Left renal cortex interstitium (tissue), 4 donors: ENCODE data around the gene USP38. TPM values are rescaled to one million over a fixed set of nuclear protein-coding genes. Genes with fewer than 3 reads are reported as not detected.
"Not testable (repeated sequence)": the region's sequence is repeated elsewhere in the genome, so short reads cannot be mapped to it uniquely, and the experiment has no call there.

Source experiments
- DNase-seq, 4 donors: peaks; one replicate each; pipeline ENCODE4 v3.0.0-alpha.2; 2013; ENCODE audit warnings: low read depth in 4 of 4, low spot score in 2 of 4, missing footprints in 1 of 4
- polyA plus RNA-seq, 4 donors: library from polyadenylated mRNA; unstranded; fragments of 120-200 nt; gene quantifications; one replicate each; pipeline ENCODE4 v1.2.1, GENCODE V29; 2013; ENCODE audit not compliant: insufficient read length in 4 of 4

USP38 gene, protein sequence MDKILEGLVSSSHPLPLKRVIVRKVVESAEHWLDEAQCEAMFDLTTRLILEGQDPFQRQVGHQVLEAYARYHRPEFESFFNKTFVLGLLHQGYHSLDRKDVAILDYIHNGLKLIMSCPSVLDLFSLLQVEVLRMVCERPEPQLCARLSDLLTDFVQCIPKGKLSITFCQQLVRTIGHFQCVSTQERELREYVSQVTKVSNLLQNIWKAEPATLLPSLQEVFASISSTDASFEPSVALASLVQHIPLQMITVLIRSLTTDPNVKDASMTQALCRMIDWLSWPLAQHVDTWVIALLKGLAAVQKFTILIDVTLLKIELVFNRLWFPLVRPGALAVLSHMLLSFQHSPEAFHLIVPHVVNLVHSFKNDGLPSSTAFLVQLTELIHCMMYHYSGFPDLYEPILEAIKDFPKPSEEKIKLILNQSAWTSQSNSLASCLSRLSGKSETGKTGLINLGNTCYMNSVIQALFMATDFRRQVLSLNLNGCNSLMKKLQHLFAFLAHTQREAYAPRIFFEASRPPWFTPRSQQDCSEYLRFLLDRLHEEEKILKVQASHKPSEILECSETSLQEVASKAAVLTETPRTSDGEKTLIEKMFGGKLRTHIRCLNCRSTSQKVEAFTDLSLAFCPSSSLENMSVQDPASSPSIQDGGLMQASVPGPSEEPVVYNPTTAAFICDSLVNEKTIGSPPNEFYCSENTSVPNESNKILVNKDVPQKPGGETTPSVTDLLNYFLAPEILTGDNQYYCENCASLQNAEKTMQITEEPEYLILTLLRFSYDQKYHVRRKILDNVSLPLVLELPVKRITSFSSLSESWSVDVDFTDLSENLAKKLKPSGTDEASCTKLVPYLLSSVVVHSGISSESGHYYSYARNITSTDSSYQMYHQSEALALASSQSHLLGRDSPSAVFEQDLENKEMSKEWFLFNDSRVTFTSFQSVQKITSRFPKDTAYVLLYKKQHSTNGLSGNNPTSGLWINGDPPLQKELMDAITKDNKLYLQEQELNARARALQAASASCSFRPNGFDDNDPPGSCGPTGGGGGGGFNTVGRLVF
- 10 to 100 TPM; 23.5 to 27.3 (median 24.3) TPM for polyA plus RNA-seq

DNA sequence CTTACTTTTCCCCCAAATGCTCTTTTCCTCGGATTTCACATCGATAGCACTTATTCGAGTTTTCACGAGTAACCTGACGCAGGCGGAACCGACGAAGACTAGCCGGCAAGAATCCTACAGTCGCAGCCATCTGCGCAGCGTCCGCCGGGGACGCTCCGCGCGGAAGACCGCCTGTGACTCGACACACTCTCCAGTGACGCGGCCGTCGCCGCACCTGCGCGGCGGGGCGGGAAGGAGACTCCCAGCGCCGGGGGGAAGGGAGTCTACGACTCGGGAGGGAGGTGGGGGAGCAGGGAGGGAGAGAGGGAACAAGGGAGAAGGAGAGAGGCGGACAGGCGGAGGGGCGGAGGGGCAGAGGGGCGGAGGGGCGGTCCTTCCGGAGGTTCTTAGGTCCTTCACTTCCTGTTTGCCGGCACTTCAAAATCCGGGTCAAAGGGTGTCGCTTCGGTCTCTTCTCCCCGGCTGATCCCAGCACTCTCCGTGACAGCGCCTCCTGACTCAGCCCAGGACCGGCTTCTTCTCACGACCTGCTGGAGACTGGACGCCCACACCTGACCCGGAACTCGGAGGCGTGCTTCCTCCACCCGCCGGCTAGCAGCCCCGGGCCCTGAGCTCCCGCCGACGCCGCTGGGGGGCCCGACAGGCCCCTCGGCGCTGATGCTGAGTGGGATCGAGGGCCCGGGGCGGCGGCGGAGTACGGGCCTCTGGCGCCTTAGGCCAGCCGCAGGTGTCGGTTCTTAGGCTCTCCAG, at the start of gene USP38:
TSS of gene USP38 (plus strand) at position 415 of the 750 bp plus-strand sequence. CDS start 534 bp downstream, outside the sequence.
- peak; percentile 77 to 88 (median 84) for DNase-seq

DNA sequence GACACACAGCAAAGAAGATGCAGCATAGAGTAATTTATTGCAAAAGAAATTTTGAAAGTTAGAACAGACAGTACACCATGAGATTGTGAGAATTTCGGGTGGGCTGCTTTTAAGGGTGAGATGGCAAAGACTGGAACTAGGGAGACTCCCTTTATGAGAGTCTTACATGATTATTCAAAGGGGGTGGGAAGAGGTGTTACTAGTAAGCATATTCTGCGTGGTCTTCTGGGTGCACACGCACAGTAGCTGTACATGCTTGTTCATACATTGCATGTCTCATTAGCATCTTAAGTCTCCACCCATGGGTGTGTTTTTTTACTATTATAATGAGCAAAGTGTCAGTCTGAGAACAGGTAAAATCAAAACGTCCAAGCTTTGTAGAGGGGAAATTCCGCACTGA, 49.4 kb upstream of the USP38 start:
- DNase-seq = no peak

DNA sequence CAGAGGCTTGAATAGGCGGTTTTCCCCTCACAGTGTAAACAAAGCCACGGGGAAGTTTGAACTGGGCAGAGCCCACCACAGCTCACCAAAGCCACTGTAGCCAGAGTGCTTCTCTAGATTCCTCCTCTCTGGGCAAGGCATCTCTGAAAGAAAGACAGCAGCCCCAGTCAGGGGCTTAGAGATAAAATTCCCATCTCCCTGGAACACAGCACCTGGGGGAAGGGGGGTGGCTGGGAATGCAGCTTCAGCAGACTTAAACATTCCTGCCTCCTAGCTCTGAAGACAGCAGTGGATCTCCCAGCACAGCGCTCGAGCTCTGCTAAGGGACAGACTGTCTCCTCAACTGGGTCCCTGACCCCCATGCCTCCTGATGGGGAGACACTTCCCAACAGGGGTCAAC, 44.0 kb upstream of the USP38 start:
- no peak for DNase-seq

DNA sequence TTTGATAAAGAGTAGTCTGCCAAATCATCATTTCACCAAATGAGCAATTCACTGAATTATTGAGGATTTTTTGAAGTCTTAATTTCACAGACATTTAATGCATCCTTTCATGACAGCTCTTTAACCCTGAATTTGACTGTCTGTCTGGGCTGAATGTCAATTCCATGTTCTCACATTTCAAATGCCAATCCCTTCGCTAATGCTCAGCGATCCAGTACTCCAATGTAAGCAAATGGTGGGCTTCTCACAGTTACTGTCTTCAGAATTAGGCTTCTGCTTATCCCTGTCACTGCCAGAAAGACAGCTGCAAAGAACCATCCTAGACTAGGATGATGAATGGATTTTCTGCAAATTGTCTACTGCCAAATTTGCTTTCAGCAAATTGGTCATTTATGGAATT, 36.2 kb upstream of the USP38 start:
- DNase-seq = no peak

DNA sequence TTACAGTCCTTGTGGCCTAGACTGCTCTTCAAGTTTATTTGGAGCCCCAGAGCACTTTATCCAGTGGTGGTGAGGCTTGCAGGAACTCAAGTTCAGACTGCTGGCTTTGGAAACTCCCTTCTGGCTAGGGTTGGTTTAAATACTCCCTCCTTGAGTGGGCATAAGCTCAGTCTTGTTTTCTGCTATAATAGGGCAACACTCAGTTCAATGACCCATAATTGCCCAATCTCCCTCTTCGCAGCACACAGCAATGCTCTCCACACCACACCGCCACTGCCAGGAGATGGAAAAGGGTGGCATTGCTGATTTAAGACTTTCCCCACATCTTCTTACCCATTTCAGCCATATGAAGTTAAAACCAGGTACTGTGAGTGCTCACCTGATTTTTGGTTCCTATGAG, 27.9 kb upstream of the USP38 start:
- no peak for DNase-seq

DNA sequence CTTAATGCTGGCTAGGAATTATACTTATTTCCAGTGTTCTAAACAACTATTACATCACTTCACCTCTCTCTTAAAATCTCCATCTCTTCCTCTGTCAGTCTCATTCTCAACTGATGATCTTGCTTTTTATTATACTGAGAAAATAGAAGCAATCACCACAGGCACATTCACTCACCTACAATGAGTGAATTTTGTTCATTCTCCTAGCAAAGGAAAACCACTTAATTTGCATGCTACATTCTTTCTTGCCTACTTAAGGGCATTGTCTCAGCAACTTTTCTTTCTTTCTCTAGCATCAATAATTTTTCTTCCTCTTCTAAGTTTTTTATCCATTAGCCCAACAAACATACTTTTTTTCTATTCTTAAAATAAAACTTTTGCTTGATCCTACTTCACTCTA, 21.1 kb upstream of the USP38 start:
- DNase-seq = no peak

DNA sequence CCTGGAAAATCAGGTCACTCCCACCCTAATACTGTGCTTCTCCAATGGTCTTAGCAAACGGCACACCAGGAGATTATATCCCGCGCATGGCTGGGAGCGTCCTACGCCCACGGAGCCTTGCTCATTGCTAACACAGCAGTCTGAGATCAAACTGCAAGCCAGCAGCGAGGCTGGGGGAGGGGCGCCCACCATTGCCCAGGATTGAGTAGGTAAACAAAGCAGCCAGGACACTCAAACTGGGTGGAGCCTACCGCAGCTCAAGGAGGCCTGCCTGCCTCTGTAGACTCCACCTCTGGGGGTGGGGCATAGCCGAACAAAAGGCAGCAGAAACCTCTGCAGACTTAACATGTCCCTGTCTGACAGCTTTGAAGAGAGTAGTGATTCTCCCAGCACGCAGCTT, 18.0 kb upstream of the USP38 start:
- not testable (repeated sequence) for DNase-seq

DNA sequence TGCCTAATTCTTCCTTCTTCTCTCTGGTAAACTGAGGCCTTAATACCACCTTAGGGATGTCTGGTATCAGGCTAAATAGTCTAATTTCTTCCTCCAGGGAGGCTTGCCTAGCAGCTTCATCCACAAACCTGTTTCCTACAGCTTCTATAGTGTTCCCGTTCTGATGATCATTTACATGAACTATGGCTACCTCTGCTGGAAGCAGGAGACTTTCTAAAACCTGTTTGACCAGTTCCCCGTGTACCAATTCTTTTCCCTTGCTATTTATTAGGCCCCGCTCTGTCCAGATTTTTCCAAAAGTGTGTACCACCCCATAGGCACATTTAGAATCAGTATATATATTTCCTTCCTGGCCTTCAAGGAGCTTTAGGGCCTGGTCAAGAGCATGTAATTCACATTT, 5.8 kb upstream of the USP38 start:
- no peak for DNase-seq

DNA sequence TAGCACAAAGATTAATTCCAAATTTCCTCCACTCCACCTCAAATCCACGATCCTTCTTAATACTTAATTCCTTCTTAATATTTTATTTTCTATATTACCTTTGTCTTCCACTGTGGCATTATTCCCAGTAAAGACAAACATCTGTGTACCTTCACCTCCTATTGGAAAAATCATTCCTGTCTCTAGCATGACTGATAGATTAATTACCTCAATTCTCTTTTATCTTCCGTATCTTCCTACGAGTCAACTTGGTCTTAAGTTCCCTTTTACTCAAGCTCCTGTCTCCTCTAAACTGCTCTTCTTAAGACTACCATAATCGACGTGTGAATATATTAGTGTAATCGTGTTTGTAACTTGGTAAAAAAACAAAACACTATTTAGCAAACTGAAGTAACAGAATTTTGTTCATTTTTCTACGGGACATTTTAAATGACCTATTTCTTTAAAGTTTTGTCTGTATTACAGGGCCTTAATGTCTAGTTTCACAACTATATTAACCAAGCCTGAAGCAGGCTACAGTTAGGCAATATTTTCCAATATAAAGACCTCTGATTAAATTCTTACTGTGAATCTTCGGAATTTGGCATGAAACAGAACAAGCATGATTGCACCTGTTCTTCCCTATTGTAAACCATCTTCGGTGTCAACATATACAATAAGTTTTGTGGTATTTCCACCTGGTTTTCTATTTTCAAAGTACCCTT, 1.1 kb upstream of the USP38 start:
- no peak for DNase-seq

DNA sequence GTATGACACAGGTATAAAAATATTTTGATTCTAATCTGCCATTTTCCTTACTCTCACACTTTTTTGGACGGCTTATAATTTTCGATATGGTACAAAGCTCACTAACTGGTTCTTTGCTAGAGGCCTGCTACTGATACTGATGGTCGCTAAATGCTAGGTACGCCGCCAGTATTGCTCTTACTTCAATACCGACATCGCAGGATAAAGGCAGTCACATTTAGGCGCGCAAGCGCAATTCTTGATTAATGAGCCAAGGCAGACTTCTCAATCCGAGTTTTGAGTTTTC, 557 bp upstream of the USP38 start:
- DNase-seq = no peak

DNA sequence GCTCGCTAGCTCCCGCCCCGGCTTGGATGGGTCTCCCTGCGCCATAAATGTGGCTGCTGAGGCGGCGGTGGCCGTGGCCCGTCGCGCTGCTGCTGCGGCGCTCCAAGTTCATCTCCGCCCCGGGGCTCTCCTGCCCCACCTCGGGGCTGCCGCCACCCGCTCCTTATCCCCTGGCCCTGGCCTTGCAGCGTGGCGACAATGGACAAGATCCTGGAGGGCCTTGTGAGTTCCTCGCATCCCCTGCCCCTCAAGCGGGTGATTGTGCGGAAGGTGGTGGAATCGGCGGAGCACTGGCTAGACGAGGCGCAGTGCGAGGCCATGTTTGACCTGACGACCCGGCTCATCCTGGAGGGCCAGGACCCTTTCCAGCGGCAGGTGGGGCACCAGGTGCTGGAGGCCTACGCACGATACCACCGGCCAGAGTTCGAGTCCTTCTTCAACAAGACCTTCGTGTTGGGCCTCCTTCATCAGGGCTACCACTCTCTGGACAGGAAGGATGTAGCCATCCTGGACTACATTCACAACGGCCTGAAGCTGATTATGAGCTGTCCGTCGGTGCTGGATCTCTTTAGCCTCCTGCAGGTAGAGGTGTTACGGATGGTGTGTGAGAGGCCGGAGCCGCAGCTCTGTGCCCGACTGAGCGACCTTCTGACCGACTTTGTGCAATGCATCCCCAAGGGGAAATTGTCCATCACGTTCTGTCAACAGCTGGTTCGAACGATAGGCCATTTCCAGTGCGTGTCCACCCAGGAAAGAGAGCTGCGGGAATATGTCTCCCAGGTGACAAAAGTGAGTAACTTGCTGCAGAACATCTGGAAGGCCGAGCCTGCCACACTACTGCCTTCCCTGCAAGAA, 763 bp downstream of the USP38 start:
- no peak for DNase-seq

DNA sequence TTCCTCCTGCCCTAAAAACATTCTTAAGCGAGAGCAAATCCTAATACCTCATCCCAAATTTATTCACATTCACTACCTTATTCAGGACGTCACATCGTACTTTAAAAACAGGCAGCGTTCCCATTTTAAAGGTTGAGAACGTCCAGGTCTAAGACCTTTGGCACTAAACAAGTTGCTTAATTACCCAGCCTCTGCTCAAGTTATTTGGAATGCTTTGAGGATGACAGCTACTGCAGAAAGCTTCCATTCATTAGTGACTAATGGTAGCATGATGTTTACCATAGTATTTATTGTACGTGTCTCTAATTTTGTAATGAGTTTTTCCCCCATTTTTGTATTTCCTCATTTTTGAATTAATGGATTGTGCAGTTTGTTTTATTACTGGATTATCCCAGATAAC, 1.5 kb downstream of the USP38 start:
- no peak for DNase-seq

DNA sequence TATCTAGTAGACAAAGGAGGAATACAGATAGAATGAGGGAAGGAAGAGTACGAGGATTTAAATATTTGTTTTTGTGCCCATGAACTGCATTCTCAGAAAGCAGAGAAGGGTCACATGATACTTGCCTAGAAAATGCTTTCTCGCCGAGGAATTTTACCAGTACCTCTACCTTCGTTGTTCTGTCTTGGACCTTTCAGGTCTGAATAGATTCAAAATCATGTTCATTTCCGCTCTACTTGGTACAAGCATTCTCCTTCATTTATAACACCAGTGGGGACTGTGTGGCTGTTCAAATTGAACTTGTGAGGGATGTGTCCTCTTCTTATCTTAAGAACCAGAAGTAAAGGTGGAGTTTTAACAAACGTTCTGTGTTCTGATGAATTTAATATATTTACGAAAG, 1.9 kb downstream of the USP38 start:
- DNase-seq = no peak

DNA sequence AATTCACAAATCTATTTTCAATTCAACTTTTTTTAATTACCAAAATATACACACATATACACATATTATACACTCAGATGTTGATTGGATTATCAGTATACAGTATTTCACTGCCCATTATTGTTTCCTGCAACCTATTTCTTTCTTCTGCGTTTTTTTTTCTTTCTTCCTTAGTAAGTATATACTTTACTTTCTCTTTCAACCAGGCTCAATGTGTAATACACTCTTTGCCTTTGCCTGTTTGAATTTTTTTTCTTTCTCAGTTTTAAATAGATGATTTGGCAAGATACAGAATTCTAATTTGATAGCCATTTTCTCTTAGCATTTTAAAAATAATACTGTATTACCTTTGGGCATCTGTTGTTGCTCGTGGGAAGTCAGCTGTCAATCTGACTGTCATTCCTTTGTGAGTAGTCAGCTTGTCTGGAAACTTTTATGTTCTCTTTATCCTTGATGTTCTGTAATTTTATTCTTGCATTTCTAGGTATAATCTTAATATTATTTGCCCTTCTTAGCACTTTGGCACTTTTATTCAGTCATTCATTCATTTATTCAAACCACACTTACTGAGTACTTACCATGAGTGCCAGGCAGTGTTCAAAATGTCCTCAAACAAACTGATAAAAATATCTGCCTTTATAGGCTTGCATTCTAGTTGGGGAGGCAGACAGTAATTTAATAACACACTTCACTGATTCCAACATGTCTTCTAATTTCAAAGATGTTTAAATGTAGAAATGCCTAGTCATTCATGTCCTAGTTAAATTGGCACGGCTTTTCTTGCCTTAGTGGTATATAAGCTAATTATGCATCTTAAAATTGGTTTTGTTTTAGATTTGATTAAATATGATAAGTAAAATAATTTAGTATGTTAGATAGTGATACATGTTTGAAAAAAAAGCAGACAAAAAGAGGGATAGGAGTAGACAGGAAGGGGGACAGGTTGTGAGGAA, 3.7 kb downstream of the USP38 start:
- DNase-seq = no peak

DNA sequence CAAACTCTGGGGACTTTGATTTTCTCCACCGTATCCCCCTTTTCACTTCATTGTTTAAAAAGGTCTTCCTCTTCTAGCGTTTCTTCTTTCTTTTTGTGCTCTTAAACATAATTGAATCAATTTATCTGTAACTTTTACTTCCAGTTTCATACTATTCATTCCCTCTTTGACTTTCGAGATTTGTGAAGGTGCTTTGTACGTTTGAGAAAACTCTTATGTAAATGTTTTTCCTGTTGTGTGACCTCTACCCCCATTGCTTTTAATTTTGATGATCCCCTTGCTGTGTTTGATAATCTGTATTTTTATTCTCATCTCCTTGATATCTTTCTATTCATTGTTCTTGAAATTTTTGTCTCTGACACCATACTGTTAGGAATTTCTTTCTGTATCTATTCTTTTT, 4.8 kb downstream of the USP38 start:
- no peak for DNase-seq

DNA sequence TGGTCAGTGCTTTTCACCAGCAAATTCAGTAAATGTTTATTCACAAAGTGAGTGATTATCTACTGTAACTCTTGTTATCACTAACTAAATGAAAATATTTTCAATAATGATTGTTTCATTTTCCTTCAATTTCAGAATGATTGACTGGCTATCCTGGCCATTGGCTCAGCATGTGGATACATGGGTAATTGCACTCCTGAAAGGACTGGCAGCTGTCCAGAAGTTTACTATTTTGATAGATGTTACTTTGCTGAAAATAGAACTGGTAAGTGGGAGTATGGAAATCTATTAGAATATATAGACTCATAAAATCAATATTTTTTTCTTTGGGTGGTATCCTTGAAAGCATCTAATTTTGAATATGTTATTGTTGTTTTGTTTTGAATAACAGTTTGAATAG, 10.9 kb downstream of the USP38 start:
- no peak for DNase-seq

DNA sequence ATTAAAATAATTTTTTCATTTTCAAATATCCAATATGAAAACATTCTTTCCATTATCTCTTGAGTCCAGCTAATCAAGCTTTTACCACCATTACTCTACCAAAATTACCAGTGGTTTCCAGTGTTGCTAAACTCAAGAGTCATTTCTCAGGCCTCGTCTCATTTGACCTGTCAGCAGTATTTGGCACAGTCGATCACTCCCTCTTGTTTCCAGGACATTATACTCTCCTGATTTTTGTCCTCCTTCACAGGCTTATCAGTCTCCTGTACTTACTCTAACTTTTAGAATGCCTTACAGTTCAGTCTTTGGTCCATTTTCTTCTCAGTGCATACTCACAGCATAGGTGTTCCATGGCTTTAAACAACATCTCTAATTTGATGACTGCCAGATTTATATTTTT, 11.6 kb downstream of the USP38 start:
- no peak for DNase-seq

DNA sequence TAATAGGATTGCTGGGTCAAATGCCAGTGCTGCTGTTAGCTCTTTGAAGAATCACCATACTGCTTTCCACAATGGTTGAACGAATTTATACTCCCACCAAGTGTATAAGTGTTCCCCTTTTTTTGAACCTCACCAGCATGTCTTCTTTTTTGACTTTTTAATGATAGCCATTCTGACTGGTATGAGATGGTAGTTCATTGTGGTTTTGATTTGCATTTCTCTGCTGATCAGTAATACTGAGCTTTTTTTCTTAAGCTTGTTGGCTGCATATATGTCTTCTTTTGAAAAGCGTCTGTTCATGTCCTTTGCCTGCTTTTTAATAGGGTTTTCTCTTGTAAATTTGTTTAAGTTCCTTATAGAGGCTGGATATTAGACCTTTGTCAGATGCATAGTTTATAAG, 14.8 kb downstream of the USP38 start:
- DNase-seq = no peak
